Inflammatory macrophage (primary cell): Measurements from ENCODE around the gene GID8.
A peak's percentile ranks its signal among the peaks of the same experiment; 100 is the strongest.
"Not testable (repeated sequence)": the region's sequence is repeated elsewhere in the genome, so short reads cannot be mapped to it uniquely, and the experiment has no call there.

ENCODE experiments used
- DNase-seq, 2 donors: peaks; one replicate each; pipeline ENCODE4 v3.0.0-alpha.2; 2020 to 2022

The GID8 gene

DNA sequence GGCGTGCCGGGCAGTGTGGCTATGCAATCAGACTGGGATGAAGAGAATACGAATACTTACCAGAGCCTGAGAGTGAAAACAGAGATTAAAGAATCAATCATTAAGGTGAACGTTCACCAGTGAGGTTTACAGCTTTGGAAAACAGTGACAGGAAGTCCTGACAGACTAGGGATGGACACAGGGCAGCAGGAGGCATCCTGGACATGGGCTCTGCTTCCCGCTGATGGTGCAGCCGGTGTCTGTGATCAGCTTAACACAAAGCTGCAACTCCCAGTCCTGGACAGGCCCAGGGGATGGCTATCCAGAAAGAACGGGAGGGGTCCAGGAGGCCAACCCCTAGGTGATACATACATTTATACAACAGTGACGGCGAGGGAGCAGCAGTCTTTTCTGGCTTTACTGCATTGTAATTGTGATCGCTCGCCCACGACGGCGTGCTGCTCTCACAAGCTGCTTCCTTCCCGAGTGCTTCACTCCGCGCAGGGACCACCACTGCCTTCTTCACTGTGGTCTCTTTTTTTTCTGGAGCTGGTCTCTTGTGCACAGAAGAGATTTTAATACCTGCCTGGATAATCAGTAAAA, 32.3 kb upstream of the GID8 start:
- no peak for DNase-seq

DNA sequence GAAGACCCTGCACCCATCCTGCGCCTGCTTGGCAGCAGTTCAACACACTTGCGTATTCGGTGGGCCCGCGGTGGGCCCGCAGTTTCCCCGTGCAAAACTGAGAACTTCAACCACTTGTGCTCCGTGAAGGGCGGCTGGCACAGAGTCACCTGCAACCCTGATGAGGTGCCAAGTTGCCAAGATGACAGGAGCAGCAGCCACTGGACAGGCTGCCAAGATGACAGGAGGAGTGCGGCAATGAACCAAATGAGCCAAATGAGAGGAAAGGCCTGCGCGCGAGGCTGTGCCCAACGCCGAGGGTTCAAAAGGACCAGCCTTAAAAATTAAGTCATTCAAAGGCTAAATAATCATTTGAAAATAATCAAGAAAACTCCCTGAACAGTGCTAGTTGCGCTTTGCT, 31.7 kb upstream of the GID8 start:
- no peak for DNase-seq

DNA sequence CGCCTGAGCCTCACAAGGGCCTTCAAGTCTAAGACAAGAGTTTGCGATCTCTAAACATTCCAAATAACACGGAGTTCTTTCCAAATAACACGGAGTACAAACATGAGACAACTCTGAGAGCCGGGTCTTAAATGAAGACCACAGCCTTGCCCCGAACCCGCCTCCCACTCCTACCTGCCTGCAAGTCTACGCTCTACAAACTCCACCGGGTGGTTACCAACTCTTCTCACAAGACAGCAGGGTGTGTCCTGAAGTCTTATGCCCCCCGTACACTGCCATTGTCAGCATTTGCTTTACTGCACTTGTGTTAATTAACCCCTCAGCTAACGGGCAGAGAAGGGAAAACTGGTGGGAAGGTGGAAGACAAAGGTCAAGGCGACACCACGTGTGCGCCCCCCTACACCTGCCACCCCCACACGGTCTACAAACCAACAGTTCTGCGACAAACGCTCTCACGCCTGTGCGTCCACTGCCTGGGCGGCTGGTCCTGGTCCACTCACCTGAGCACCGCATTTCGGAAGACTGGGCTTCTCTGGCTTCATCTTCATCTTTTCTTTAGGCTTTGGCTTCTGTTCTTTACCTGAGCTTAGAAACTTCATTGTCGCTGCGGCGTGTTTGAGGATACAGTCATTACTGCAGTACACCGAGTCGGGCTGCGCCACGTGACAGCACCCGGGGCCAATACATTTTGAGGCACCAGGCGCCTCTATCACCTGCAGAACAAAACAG, 31.1 kb upstream of the GID8 start:
- no peak for DNase-seq

DNA sequence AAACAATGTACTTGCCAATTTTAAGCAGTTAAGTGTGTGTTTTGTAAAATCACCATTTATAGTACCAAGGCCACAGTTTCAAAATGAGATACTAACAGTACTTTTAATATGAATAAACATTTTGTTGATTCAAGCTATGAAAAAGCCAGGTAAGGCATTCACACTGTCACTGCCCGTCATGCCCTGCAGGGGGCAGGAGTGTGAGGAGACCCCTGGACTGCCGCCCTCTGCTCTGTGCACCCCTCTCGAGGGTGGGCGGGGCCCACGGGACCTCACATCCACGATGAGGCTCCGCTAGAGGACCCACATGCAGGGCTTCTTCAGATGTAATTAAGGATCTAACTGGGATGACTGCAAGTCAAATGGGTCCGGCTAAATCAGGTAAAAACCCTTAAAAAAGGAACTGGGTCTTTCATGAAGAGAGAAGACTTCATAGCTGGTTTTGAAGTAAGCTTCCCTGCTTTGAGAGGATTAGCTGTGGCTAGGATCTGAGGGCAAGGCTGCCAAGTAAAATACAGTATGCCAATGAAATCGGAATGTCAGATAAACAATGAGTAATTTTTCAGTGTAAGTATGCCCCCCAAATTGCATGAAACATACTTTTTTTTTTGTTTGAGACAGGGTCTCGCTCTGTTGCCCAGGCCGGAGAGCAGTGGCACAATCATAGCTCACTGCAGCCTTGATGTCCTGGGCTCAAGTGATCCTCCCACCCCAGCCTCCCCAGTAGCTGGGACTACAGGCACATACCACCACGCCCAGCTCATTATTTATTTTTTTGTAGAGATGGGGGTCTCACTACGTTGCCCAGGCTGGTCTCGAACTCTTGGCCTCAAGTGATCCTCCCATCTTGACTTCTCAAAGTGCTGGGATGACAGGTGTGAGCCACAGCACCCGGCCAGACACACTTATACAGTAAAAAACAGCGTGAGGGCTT, 30.3 kb upstream of the GID8 start:
- no peak for DNase-seq

DNA sequence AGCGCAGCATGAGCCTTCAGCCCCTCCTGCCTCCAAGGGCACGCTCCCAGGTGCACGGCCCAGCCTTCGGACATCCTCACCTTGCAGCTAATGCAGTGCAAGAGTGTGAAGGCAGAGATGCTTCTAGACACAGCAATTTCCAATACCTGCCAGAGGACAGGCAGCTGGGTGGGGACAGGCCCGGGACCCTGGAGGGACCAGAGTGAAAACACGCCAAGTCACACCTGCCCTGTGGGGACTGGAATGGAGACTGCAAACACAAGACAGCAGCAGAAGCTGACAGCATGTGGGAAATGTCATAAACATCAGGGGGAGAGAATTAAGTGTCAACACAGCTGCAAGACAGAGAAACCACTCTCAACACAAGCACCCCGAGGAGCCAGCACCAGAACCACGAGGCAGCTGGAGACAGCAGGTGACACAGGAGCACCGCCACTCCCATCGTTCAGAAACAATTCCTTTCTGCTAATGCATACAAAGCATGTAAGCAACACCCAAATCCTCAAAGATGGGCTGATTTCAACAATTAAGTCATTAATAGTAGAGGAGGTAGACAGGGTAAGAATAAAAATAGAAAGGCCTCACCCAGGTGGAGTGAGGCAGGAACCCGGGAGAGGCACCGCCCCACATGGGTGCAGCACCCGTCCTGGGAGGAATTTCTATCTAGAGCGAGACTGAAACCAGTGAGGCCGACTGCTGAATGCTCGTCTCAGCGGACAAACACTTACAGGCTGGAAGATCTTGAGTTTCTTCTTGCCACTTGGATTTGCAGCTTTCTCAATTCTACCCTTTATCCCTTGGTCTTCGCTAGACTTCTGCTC, 28.8 kb upstream of the GID8 start:
- DNase-seq = no peak

DNA sequence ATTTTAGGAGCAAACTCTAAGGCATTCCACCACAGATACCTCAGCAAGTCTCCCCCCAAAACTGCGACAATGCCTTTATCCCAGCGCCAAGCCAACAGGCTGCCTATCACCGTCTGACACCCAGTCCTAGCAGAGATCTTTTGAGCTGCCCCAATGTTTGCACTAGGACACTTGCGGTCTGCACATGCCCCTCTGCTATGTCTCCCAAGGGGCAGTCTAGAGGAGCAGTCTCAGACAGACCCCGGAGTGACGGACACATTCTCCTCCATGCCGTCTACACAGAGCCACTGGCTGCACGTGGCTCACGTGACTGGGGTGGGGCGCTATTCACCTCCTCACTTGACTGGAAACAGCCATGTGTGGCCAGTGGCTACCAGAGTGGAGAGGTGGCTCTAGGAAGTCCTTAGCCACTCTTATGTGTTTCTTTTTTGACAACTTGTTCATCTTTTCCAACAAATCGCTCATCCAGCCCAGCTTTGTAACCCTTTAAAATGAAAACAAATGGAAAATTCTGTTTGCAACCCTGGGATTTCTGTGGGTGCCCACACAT, 27.7 kb upstream of the GID8 start:
- no peak for DNase-seq

DNA sequence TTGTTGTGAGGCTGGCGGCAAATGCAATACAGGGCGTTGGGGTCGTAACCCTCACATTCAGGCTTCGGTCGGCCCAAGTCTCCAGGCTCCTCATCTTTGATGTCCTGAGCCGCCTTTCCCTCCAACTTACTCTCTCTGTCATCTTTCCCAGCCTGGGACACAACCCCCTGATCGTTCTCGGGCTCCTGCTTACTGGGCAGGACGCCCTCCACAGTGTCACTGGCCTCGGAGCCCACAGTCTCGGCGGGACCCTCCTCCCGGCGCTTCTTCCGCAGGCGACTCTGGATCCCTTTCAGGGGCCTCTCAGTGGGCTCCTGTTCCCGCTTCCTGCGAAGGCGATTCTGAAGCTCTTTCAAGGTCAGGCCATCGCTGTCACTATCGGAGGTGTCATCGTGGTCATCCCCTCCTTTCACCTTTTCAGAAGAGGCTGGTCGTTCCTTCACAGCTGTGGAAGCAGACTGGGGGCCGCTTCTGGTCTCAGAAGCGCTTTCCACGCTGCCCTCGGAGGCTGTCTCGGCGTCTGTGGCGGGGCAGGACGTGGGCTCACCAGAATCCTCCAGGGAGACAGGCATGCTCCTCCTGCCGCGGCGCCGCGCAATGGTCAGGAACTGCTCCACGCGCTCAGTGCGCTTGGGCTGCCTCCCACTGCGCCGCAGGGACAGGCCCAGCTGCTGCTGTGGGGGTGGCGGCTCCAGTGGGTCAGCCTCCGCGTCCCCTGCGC, 27.0 kb upstream of the GID8 start:
- DNase-seq = no peak

DNA sequence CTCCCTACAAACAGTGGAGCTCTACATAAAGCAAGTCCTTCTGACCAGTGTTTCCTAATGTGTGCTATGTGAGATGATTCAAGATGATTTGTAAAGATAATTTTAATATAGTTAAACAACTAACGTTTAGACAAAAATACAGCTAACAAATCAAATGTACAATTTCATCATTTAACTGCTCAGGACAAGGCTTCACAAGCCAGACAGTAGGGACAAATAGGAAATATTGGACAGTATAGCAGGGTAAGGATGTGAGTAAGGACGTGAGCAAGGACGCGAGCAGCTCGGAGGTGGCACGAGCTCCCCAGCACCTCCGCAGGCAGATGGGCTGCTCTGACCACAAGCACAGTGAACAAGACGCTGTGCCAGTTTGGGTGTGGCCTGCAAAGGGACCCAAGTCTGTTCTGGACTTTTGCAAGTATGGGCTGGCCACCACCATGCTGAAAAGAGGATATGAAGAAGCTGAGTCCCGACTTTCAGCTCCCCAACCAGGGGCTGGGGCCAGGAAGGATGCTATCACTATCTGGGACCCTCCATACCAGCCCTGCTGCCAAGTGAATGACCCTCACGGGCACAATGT, 26.2 kb upstream of the GID8 start:
- no peak for DNase-seq

DNA sequence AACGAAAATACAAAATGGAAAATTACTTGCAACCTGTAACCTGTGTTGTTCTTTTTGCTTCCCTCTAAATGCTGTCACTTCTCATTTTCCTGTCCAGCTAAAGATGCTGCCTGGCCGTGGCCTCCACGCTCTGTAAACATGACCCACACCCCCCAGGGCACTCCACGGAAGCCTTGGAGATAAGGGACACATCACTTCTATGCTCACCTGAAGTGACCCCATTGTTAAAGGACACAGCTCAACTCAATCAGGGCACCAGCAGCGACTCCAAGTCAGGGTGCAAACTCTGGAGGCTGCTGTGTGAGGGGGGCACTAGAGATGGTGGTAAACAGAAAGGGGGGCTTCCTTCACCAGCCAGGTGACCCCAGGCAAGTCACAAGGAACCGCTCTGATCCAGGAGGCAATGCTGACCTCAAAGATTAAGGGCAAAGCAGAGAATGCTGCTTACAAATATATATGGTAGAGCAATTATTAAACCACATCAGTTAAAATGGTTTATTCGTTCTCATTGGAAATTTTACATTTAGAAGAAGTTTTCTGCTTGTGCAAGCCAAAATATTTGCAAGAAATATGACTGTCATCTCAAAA, 24.8 kb upstream of the GID8 start:
- DNase-seq = no peak

DNA sequence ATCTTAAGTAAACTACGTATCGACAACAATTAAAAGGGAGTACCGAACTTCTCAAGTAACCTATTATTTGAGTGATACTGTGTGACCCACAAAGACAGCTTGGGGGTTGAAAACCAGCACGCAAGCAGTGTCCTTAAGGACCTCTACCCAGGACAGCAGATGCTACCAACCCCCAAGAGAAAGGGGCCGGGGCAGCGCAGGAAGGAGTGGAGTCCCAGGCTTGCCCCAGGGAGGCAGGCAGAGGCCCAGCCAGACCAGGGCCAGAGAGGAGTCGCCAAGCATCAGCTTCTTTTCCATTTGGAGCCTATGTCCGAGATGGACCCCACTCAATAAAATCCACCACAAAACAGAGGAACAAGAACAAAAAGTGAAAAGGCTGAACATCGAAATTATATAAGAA, 23.5 kb upstream of the GID8 start:
- no peak for DNase-seq

DNA sequence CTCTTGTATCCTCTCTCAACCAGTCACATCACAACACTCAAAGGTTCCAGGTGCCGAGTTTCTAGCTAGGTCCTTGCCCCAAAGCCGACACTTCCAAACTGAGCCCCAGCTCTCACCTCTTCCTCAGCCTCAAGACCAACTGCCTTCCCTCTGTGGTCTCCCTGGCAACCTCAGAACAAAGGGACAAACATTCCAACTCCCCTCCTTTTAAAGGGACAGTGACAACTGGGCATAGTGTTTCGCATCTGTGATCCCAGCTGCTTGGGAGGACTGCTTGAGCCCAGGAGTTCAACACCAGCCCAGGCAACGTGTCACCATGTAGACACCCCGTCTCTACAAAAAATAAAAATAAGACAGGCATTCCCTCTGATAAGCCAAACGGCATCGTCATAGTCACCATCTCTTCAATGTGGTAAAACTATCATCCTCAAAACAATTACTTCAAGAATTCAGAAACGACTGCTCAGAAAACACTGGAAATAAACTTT, 22.9 kb upstream of the GID8 start:
- peak; percentile 10 to 22 for DNase-seq

DNA sequence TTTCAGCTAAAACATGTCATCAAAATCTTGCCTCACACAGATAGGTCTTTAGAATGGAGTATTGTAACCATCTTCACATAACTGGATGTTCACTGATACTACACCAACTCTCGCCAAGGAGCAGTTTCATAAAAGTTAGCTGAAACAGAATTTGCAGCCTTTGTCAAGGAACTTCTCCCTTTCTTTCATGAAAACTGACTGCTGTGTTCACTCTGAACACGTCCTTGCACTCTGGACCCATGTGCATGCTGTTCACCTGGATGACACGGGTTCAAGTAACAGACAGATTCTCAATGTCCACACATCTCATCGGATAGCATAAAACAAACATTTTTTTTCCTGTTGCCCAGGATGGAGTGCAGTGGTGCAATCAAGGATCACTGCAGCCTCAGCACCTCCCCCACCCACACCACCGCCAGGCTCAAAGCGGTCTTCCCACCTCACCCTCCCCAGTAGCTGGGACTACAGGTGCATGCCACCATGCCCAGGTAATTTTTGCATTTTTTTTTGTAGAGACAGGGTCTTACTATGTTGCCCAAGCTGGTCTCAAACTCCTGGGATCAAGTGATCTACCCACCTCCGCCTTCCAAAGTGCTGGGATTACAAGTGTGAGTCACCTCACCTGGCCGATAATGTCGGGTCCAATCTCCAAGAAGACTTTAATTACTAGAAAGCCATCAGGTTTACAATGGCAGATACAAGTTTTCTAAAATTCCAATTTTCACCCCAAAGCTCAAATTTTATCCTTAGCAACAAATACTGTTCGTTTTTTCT, 21.1 kb upstream of the GID8 start:
- DNase-seq = no peak

DNA sequence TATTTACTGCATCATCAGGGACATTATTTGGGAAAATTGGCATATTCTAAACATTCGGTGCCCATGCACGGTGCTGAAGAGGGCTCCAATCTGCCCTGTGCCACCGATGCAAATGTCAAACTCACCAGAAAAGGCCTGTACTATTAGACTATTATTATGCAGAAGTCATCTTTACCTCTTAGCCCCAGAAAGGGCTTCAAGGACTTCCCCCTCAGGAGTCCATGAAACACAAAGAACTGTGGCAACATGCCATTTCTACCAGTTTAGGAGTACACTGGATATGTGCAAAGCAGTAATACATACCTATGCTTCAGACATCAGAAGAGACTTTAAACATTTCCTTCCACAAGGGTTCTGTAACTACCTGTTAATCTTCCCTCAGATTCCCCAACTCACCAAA, 20.2 kb upstream of the GID8 start:
- DNase-seq = no peak

DNA sequence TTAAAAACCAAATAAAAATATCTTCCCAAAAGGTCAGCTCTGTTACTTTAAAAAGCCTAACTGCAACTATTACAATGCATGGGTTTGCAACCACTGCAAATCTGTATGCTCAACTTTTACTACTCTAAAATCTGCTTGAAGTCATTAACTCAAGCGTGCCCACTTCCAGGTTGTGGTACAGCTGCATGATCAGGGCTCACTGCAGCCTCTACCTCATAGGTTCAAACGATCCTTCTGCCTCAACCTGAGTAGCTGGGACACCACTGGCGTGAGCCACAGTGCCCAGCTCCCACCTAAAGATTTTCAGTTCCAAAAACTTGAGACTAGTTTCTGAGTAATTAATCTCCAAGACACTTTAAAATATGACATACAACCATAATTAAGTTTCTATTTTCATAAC, 19.8 kb upstream of the GID8 start:
- DNase-seq = no peak

DNA sequence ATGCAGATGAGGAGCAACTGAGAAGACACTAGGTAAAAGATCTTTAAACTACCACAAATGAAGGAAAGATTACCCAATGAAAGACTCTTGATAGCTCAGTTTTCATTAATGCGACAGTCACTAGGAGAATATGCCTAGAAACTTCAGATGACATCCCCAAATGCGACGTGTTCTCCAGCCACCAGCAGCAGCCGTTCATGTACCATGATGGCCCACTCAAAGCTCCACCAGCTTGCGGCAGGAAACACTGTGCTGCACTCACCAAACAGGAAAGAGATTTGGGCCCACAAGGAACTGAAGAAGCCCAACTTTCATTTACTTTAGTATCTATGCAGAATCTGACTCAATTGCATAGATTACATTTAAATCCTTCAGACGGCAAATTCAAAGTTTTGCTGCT, 19.1 kb upstream of the GID8 start:
- no peak for DNase-seq

DNA sequence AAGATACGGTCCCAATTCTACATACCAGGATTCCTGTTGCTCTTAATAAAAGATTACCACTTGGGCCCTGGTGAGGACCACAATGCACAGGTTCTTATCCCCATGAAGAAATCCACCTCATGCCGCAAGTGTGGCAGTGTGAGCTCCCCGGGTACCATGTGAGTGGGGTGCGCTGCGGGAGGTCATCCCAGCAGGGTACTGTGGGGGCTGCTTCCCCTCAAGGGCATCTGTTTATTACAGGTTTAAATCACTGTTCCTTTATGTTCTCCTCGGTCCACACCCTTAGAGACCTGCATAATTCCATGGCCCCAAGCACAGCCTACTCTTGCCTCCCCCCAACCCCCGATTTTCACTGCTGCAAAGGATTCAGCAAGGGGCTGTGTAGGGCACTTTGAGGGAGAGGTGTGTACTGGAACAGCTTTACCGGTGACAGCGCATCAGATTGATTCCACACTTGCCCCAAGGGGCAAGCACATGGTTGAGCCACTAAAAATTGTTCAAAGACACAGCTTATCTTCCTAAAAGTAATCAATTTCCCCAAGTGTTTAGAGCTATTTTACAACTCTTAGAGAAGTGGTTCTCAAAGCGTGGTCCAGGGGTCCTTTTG, 17.8 kb upstream of the GID8 start:
- DNase-seq = no peak

DNA sequence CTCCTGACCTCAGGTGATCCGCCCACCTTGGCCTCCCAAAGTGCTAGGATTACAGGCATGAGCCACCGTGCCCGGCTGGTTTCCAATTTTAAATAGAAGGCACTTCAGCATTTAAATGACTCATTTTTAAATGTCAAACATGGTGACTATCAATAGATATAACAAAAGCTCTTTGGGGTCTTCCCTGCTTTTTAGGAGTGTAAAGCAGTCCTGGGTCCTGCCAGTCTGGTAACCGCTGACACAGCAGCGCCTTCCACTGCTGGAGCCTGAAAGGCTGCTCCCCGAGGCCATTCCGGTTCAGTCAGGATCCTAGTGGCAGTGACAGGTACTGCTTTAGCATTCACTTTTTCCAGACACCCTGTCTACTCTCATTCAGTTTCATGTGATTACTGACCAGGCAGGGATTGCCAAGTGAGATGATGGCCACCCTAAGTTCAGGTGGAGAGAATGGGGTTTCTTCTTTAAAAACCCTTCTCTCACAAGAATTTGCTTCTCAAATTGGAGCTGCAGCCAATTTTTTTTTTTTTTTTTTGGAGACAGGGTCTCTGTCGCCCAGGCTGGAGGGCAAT, 16.7 kb upstream of the GID8 start:
- DNase-seq = peak; percentile 58 to 62

DNA sequence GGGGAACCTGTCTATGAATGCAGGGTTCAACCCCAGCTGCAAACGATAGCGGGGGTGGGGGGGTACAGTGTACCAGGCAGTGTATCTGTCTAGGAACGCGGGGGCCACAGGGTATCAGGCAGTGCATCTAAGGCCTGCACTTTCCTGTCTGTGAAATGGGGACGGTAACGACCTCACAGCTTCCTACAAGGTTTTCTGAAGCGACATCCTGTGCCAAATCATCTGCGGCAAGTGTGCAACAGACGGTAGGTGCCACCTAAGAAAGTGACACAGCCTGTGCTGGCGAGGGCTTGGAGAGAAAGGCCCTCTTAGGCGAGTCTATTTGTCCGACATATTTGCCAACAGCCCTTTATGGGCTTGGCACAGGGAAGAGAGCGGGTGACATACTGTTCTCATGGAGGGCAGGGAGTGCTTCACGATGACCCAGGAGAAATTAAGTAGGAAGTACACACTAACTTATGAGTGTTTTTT, 15.5 kb upstream of the GID8 start:
- no peak for DNase-seq

DNA sequence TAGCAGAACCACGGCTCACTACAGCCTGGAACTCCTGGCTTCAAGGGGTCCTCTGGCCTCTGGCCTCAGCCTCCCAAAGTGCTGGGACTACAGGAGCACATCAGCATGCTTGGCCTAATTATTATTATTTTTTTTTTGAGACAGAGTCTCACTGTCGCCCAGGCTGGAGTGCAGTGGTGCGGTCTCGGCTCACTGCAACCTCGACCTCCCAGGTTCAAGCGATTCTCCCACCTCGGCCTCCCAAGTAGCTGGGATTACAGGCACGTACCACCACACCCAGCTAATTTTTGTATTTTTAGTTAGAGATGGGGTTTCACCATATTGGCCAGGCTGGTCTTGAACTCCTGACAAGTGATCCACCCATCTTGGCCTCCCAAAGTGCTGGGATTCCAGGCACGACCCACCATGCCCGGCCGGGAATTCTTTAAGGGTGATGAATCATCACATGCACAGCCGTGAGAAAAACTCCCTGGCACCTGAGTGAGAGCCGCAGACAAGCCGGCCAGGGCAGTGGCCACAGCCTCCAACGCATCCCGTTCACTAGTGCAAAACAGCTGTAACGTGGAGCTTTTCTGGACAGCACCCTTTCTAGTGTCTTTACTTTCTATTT, 14.8 kb upstream of the GID8 start:
- not testable (repeated sequence) for DNase-seq
